Heart left ventricle (tissue), 16 donors: ENCODE results near the gene DAAM1. TPM values are rescaled to one million over a fixed set of nuclear protein-coding genes. Genes with fewer than 3 reads are reported as not detected.
A peak's percentile ranks its signal among the peaks of the same experiment; 100 is the strongest.

Experiments used
- ATAC-seq, 4 donors: fragments of 200-7000 bp; cut with Tn5 transposase; one replicate each; pipeline ENCODE4 v1.9.1; 2020 to 2022; ENCODE audit warnings: moderate library complexity in 4 of 4, mild to moderate bottlenecking in 3 of 4, moderate number of reproducible peaks in 1 of 4
- DNase-seq, 5 donors: peaks; one replicate each; pipeline ENCODE4 v3.0.0-alpha.2; 2020
- H3K27ac ChIP-seq, 12 donors: fragments of 200-600 bp; sonication (generic) in 4 of 12; one replicate each; pipeline versions ENCODE4 v1.5.0 to v1.8.0; 2016 to 2022; ENCODE audit warnings: mild to moderate bottlenecking in 2 of 12
- H3K27me3 ChIP-seq, 9 donors: fragments of 200-600 bp; sonication (generic) in 2 of 9; one replicate each; pipeline versions ENCODE4 v1.5.1 to v1.8.0; 2016 to 2022; ENCODE audit warnings: mild to moderate bottlenecking in 3 of 9
- H3K36me3 ChIP-seq, 9 donors: fragments of 200-600 bp; sonication (generic) in 2 of 9; one replicate each; pipeline versions ENCODE4 v1.5.0 to v1.8.0; 2018 to 2022; ENCODE audit warnings: mild to moderate bottlenecking in 2 of 9
- H3K4me1 ChIP-seq, 12 donors: fragments of 200-600 bp; sonication (generic) in 4 of 12; one replicate each; pipeline versions ENCODE4 v1.5.0 to v1.8.0; 2016 to 2022; ENCODE audit warnings: mild to moderate bottlenecking in 3 of 12
- H3K4me3 ChIP-seq, 12 donors: fragments of 200-600 bp; sonication (generic) in 4 of 12; one replicate each; pipeline versions ENCODE4 v1.5.0 to v1.8.0; 2017 to 2022; ENCODE audit warnings: mild to moderate bottlenecking in 9 of 12, moderate library complexity in 4 of 12
- H3K9me3 ChIP-seq, 12 donors: fragments of 200-600 bp; sonication (generic) in 4 of 12; one replicate each; pipeline versions ENCODE4 v1.5.0 to v1.8.0; 2016 to 2022; ENCODE audit warnings: mild to moderate bottlenecking in 1 of 12
- POLR2A ChIP-seq, 2 donors: fragments of 450-650 bp; IDR thresholded peaks; one replicate each; pipeline ENCODE4 v1.6.1; 2017; ENCODE audit warnings: antibody characterized with exemption in 2 of 2, mild to moderate bottlenecking in 2 of 2, moderate library complexity in 2 of 2
- WGBS, 4 donors: extraction: QIAGEN DNeasy Blood & Tissue Kit in 2 of 4; methylation state at CpG; one replicate each; pipeline versions ENCODE4 v1.1.5 to v1.1.7; 2013 to 2018; 5-methylcytosine and 5-hydroxymethylcytosine counted together
- intact Hi-C, 10 donors: fragments of 100-400 bp; cut with DNase I; formaldehyde crosslinking; loops; one replicate each; pipeline versions ENCODE4 v1.11.1 to v1.14.2; 2022
- polyA plus RNA-seq, 2 donors: library from polyadenylated mRNA; stranded (reverse); fragments of 200-250 nt; gene quantifications; one replicate each; pipeline ENCODE4 v1.2.3, GENCODE V29; 2013
- total RNA-seq, 9 donors: library from RNA; depleted of rRNA in 2 of 9; stranded (reverse); fragments of >200 nt in 2 of 9; fragmentation: NEBNext Ultra II Directional in 3 of 9; extraction: Animal tissue kit (Norgen Biotek cat#: 25700) in 3 of 9; gene quantifications; one replicate each; pipeline versions ENCODE4 v1.1.0 to v1.2.4, GENCODE V29; 2016 to 2023
- TF ChIP-seq, protein P1 (sequence below), 12 donors: fragments of 200-600 bp; sonication (generic) in 4 of 12; IDR thresholded peaks; one replicate each; pipeline versions ENCODE4 v1.5.0 to v1.8.0; 2018 to 2022; ENCODE audit warnings: antibody characterized with exemption in 12 of 12, mild to moderate bottlenecking in 5 of 12
- donor health status: ischemic (EF 13 %, LVEDD 7.1; RV severe dilation, severe dysfunction).
- donor health status: healthy with polysubstance abuse.
- donor health status: DM: no; HTN: yes; CAD: no.
- donor health status: DM: no; HTN: no; CAD: no.
- donor health status: ischemic (EF 25% LVEDD 6.9; RV normal size, moderate dysfunction).
- donor health status: ischemic (EF 25% LVEDD 5.7; RV mildly dilated, moderate dysfunction).
- donor health status: healthy.
- donor health status: DM: yes; HTN: yes; CAD: no.
- donor health status: ischemic (EF 35%, LVEDD 5.7; RV mildly dilated, moderate dysfunction).
- donor health status: nonischemic (EF 11% LVEDD 7.7; RV severe dilation, severe dysfunction).
- donor health status: DM: yes; HTN: yes; CAD: no.
- donor health status: PGD.
- donor health status: ischemic (EF 29% LVEDD 5.4; RV normal size, mild dysfunction).
- donor health status: nonischemic (EF 23%, LVEDD 6.1; RV moderate dilation, normal function).

Gene DAAM1
- total and polyA plus RNA-seq, 11 donors = 18.2 to 92.6 (median 67.2) TPM

DNA sequence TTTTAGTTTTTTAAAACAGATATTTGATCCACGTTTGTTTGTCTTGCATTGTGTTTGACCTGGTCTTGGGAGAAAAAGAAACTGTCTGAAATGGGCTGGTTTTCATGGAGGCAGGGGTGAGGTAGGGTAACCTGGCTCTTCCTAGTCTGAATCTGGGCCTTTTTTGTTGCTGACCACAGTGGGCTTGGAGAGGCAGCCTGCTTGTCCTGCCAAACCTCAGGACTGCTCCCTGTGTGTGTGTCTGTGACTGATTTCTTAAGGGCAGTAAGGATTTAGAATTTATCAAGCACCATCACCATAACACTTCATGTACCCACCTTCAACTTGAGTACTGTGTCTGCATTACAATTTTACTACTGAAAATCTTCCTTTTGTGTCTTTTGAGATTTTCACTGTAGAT lies 28.5 kb downstream of the DAAM1 start:
- peaks cover 26 to 99% (median 80%) of the 10 kb centered on the region in 12 donors for H3K4me1 ChIP-seq
- ATAC-seq (no peak), DNase-seq (no peak)
- H3K9me3 ChIP-seq = no peaks in the 10 kb centered on the region
- H3K27ac ChIP-seq = peak overlapping the region in 5 of 12 donors; percentile 4 to 78 (median 17)
- TF ChIP-seq, protein P1, sequence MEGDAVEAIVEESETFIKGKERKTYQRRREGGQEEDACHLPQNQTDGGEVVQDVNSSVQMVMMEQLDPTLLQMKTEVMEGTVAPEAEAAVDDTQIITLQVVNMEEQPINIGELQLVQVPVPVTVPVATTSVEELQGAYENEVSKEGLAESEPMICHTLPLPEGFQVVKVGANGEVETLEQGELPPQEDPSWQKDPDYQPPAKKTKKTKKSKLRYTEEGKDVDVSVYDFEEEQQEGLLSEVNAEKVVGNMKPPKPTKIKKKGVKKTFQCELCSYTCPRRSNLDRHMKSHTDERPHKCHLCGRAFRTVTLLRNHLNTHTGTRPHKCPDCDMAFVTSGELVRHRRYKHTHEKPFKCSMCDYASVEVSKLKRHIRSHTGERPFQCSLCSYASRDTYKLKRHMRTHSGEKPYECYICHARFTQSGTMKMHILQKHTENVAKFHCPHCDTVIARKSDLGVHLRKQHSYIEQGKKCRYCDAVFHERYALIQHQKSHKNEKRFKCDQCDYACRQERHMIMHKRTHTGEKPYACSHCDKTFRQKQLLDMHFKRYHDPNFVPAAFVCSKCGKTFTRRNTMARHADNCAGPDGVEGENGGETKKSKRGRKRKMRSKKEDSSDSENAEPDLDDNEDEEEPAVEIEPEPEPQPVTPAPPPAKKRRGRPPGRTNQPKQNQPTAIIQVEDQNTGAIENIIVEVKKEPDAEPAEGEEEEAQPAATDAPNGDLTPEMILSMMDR (IDR thresholded peaks at IDR 0.05) = no peak
- TF ChIP-seq POLR2A (IDR thresholded peaks at IDR 0.05) = no peak
- no peak overlapping the region for H3K4me3 ChIP-seq
- intact Hi-C loops = no loop called here
- 46 to 61% (median 52%) methylated on average over 1 of the region's 1 CpG for WGBS, 4 donors
- no peaks in the 10 kb centered on the region for H3K36me3 ChIP-seq
- H3K27me3 ChIP-seq = no peaks in the 10 kb centered on the region

DNA sequence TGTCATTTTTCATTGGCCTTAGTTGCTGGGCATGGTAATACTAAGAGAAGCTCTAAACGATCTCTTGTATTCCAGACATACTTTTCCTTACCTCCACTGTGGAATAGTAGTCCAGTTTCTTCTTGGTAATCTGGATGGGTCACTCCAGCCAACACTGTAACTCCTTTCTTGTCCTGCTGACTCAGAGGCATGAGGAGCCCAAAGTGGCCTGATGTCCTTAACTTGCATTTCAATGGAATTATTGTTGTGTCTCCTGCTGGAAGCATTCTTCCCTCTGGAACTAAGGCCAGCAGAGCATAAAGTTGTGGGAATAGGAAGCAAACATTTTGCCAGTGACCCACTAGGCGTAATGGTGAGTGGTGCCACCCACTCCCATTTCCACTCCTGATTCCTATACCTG lies 33.1 kb downstream of the DAAM1 start:
- ATAC-seq (peak in 2 of 4 donors; percentile 37 to 50), DNase-seq (no peak)
- H3K9me3 ChIP-seq = no peaks in the 10 kb centered on the region
- H3K4me3 ChIP-seq = no peak overlapping the region
- no peak for TF ChIP-seq POLR2A (IDR thresholded peaks at IDR 0.05)
- TF ChIP-seq, protein P1 (IDR thresholded peaks at IDR 0.05) = no peak
- peaks cover 0 to 8% (median 0%) of the 10 kb centered on the region in 9 donors for H3K36me3 ChIP-seq
- WGBS, 4 donors = 73 to 79% (median 78%) methylated on average over 2 of the region's 2 CpGs
- H3K27me3 ChIP-seq = no peaks in the 10 kb centered on the region
- intact Hi-C loops = no loop called here
- H3K27ac ChIP-seq = peak overlapping the region in 1 of 12 donors; percentile 7
- H3K4me1 ChIP-seq = peaks cover 4 to 87% (median 49%) of the 10 kb centered on the region in 12 donors

DNA sequence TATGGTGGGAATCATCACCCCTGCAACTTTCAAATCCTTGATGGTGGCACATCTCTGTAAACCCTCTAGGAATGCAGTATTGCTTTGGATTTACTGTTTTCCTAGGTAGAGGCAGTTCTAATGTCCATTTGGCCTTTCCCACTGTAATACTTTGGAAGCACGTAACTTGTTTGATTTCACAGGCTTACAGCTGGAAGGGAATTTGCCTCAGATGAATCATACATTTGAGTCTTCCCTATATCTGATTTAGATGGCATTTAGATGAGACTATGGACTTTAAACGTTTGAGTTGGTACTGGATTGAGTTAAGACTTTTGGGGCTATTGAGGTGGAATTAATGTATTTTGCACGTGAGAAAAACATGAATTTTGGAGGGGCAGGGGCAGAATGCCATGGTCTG lies 35.9 kb downstream of the DAAM1 start:
- intact Hi-C loops = no loop called here
- Histone ChIP-seq H3K4me1 (peaks cover 4 to 91% (median 50%) of the 10 kb centered on the region in 12 donors), H3K27me3 (no peaks in the 10 kb centered on the region), H3K4me3 (no peak overlapping the region), H3K27ac (no peak overlapping the region), H3K36me3 (peaks cover 0 to 8% (median 0%) of the 10 kb centered on the region in 9 donors), H3K9me3 (no peaks in the 10 kb centered on the region)
- TF ChIP-seq, protein P1 (IDR thresholded peaks at IDR 0.05) = no peak
- no peak for TF ChIP-seq POLR2A (IDR thresholded peaks at IDR 0.05)
- DNase-seq (no peak), ATAC-seq (no peak)
- 84 to 92% (median 88%) methylated on average over 3 of the region's 3 CpGs for WGBS, 4 donors

DNA sequence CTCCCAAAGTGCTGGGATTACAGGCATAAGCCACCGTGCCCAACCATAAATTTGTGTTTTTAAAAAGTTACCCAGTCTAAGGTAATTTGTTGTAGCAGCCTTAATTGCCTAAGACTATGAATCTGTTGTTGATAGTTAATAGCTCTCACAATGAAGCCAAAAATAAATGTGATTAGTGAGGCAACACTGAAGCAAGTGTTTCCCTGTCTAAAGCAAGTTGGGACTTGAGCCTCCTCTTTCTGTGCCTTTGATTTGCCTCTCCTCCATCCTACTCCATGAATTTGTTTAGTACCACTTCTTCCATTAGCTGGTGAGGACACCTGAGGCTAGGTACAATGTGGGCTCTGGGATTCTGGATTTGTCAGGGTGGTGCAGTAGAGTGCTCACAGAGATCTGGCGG lies 36.8 kb downstream of the DAAM1 start:
- H3K27me3 ChIP-seq = no peaks in the 10 kb centered on the region
- TF ChIP-seq POLR2A (IDR thresholded peaks at IDR 0.05) = no peak
- TF ChIP-seq, protein P1 (IDR thresholded peaks at IDR 0.05) = no peak
- ATAC-seq = peak in 2 of 4 donors; percentile 29 to 33
- no peaks in the 10 kb centered on the region for H3K9me3 ChIP-seq
- peaks cover 0 to 8% (median 0%) of the 10 kb centered on the region in 9 donors for H3K36me3 ChIP-seq
- 70 to 81% (median 74%) methylated on average over 2 of the region's 2 CpGs for WGBS, 4 donors
- peaks cover 4 to 91% (median 54%) of the 10 kb centered on the region in 12 donors for H3K4me1 ChIP-seq
- intact Hi-C loops = no loop called here
- peak overlapping the region in 4 of 12 donors; percentile 0 to 45 (median 17) for H3K27ac ChIP-seq
- no peak for DNase-seq
- no peak overlapping the region for H3K4me3 ChIP-seq
